Progenitor cell of endocrine pancreas (in vitro differentiated cells): ENCODE measurements around the gene CCDC136. TPM values are rescaled to one million over a fixed set of nuclear protein-coding genes. Genes with fewer than 3 reads are reported as not detected.
A peak's percentile ranks its signal among the peaks of the same experiment; 100 is the strongest.

ENCODE experiments used
- DNase-seq: peaks from one replicate; pipeline ENCODE4 v3.0.0; 2021; ENCODE audit warnings: low spot score; ENCODE audit not compliant: unreplicated experiment
- H3K27ac Mint-ChIP-seq: 2 replicates; pipeline ENCODE4 v1.8.0; 2021; ENCODE audit warnings: mild to moderate bottlenecking, moderate library complexity, mixed read lengths
- H3K27me3 Mint-ChIP-seq: 2 replicates; pipeline ENCODE4 v1.8.0; 2021; ENCODE audit warnings: mixed read lengths
- H3K36me3 Mint-ChIP-seq: 2 replicates; pipeline ENCODE4 v1.8.0; 2022; ENCODE audit warnings: mixed read lengths; ENCODE audit not compliant: insufficient read depth
- H3K4me1 Mint-ChIP-seq: 2 replicates; pipeline ENCODE4 v1.8.0; 2021; ENCODE audit warnings: low read depth, mixed read lengths
- H3K4me3 Mint-ChIP-seq: 2 replicates; pipeline ENCODE4 v1.8.0; 2021; ENCODE audit warnings: low read depth, mild to moderate bottlenecking, moderate library complexity, mixed read lengths
- H3K9me3 Mint-ChIP-seq: 2 replicates; pipeline ENCODE4 v1.8.0; 2021; ENCODE audit warnings: low read depth, mixed read lengths
- total RNA-seq: library from RNA; stranded (reverse); gene quantifications from 2 replicates; pipeline ENCODE4 v1.2.1, GENCODE V29; 2021
- TF ChIP-seq, protein P1 (sequence below): fragments of 200-600 bp; sonication (generic); IDR thresholded peaks from one replicate; pipeline ENCODE4 v1.5.0; 2021; ENCODE audit warnings: antibody characterized with exemption, mild to moderate bottlenecking; ENCODE audit not compliant: unreplicated experiment

Gene CCDC136
- total RNA-seq, 1 donor from 2014 or later: 74.2 TPM

DNA sequence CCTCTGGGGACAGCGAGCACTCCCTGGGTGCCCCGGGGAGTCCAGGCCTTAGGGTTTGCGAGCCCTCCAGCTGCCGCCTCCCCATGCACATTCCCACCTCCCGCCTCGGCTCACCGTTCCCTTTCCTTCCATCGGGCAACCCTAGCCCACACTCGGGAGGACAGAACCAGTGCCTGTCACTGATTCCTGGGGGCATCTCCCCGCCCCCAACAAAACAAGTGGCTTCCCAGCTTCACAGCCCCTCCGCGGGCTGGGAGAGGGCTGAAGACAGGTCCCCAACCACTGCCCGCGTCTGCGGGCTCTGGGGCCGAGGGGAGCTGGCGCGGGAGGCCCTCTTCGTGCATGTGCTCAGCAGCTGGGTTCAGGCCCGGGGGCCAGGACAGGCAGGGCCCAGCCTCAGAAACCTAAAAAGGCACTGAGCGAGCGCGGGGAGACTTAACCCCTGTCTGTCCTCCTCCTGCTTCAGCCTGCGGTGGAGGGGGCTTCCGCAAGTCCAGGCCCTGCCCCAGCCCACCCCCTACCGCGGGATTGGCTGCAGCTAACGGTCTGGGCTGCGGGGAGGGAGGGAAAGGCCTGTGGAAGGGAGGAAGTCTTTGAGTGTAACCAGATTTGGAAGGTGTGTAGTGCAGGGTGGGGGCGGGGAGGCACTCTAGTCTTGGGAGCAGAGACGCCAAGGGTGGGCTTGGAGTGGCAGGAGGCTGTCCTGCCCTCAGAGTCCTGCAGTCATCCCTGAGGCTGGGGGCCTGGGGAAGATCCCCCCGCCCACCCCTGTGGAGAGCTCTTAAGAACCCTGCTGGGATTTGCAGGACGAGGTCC is 39.6 kb downstream of the CCDC136 start:
- H3K27ac Mint-ChIP-seq: no peak overlapping the region
- no peaks in the 10 kb centered on the region for H3K9me3 Mint-ChIP-seq
- H3K27me3 Mint-ChIP-seq: peaks cover 55% of the 10 kb centered on the region

DNA sequence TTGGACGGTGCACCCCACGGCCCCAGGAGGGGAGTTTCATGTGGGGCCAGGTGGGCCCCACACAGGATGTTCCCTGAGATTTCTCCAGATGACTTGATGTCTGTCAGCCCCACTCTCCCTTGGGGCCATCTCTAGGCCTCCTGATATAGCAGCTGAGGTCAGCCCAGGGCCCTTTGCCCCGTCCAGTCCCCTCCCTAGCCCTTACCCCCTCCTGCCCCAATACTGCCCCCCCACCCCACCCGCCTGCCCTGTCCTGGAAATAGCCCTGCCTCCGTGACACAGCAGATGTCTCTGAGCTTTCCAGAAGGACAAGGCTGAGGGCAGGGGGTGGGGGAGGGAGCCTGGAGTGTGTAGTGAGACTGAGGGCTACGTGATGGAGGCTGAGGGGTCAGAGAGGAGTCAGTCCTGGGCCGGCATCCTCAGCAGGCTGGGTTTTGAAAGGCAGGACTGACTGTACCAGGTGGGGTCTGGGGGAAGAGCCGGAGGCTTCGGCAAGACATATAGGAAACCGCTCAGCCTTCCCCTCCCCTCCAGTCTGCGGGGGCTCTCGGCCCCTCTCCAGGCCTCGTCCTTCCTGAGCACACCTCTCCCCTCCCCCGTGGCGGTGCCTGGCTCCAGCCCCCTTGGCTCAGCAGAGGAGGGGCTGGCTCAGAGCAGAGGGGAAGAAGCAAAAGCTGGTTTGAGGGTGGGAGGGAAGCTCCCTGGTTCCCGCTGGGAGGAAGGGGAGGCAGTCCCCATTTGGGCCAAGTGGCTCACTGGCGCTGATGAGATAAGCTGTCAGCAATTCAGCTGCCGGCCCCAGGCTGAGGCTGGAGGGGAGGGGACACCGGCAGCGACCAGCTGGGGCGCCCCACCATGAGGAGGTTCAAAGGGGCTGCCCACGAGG is 40.5 kb downstream of the CCDC136 start:
- no peak for DNase-seq
- Mint-ChIP-seq H3K27me3 (peaks cover 55% of the 10 kb centered on the region), H3K36me3 (no peaks in the 10 kb centered on the region), H3K4me3 (peak overlapping the region; percentile 29), H3K27ac (no peak overlapping the region), H3K4me1 (peaks cover 16% of the 10 kb centered on the region), H3K9me3 (no peaks in the 10 kb centered on the region)
- TF ChIP-seq, protein P1, sequence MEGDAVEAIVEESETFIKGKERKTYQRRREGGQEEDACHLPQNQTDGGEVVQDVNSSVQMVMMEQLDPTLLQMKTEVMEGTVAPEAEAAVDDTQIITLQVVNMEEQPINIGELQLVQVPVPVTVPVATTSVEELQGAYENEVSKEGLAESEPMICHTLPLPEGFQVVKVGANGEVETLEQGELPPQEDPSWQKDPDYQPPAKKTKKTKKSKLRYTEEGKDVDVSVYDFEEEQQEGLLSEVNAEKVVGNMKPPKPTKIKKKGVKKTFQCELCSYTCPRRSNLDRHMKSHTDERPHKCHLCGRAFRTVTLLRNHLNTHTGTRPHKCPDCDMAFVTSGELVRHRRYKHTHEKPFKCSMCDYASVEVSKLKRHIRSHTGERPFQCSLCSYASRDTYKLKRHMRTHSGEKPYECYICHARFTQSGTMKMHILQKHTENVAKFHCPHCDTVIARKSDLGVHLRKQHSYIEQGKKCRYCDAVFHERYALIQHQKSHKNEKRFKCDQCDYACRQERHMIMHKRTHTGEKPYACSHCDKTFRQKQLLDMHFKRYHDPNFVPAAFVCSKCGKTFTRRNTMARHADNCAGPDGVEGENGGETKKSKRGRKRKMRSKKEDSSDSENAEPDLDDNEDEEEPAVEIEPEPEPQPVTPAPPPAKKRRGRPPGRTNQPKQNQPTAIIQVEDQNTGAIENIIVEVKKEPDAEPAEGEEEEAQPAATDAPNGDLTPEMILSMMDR: no peak

More for the DNA sequence above, 39.6 kb downstream of the CCDC136 start:
- H3K4me1 Mint-ChIP-seq: peaks cover 16% of the 10 kb centered on the region
- TF ChIP-seq, protein P1: no peak
- H3K36me3 Mint-ChIP-seq: no peaks in the 10 kb centered on the region
- peak overlapping the region; percentile 62 for H3K4me3 Mint-ChIP-seq
- DNase-seq: no peak

DNA sequence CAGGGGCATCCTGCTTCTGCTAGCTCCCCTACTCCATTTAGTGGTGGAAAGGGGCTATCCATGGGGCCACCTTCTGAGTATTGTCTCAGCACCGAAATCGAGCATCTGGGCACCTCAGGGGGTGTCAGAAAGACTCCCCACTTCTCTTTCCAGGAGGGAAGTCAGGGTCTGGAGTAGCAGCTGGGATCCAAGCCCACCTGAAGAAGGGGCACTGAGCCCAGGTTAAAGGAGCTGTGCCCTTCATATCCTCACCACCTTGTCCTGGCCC is 41.0 kb downstream of the CCDC136 start:
- H3K27ac Mint-ChIP-seq: no peak overlapping the region

DNA sequence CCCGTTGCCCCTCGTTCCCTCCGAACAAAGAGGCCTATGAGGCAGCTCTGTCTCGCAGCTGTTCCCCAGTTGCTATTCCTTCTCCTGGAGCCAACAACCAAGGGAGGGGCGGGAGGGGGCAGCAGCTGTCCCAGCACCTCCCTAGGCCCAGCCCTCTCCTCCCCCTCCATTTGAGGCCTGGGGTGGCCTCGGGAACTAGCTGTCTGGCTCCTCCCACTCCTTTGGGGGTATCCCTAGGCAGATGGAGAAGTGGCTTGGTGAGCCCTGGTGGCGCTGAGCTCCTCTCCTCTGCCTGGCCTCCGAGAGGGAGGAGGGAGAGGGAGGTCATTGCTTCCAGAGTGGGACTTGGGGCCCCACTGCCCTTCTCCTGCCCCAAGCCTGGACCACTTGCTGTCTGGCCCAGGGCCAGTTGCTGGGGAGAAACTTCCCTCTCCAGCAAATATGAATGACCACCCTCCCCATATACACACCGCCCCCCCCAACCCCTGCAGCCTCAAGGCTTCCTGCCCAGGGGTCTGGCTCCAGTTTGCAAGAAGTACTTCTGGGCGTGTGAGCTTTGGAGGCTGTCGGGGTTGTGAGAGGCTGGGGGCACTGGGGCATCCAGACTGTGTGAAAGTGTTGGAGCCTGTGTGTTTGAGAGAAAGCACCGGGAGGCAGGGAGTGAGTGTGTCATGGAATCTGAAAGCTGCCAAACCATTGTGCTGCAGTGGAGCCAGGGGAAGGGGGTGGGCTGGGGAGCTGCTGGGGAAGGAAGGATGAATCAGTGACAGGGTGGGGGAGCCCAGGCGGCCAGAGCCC is 41.6 kb downstream of the CCDC136 start:
- H3K4me3 Mint-ChIP-seq: no peak overlapping the region
- H3K4me1 Mint-ChIP-seq: peaks cover 10% of the 10 kb centered on the region
- no peak for DNase-seq
- no peak overlapping the region for H3K27ac Mint-ChIP-seq
- TF ChIP-seq, protein P1: no peak
- no peaks in the 10 kb centered on the region for H3K36me3 Mint-ChIP-seq
- H3K9me3 Mint-ChIP-seq: no peaks in the 10 kb centered on the region
- H3K27me3 Mint-ChIP-seq: peaks cover 47% of the 10 kb centered on the region

More for the DNA sequence above, 41.0 kb downstream of the CCDC136 start:
- no peak for DNase-seq
- Mint-ChIP-seq H3K9me3 (no peaks in the 10 kb centered on the region), H3K36me3 (no peaks in the 10 kb centered on the region), H3K4me1 (peaks cover 14% of the 10 kb centered on the region), H3K4me3 (no peak overlapping the region), H3K27me3 (peaks cover 53% of the 10 kb centered on the region)
- TF ChIP-seq, protein P1: no peak

DNA sequence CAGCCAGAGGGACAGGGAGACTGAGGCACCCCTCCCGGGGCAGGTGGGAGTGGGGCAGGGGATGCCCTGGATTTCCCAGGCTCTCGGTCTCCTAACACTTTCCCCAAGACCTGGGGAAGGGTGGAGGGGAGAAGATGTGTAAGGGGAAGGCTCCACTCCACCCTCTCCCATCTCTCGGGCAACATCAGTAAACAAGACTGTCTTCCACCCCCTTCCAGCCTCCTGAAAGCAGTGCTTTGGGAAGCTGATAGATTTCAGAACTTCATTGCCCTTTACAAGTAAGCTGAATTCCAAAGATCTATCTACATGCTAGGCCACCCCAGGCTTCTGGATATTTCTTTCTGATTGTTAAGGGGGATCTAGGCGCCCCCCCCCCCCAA is 42.2 kb downstream of the CCDC136 start:
- Mint-ChIP-seq H3K4me1 (peaks cover 10% of the 10 kb centered on the region), H3K27me3 (peaks cover 42% of the 10 kb centered on the region), H3K4me3 (no peak overlapping the region), H3K36me3 (no peaks in the 10 kb centered on the region), H3K27ac (no peak overlapping the region), H3K9me3 (no peaks in the 10 kb centered on the region)
- TF ChIP-seq, protein P1: no peak
- DNase-seq: no peak
